Activated CD4-positive, alpha-beta memory T cell treated with anti-CD3 and anti-CD28 coated beads, Interleukin-2, amount 10 ng/mL, durations not matched to agents 7 days and 5 days (primary cell): Measurements from ENCODE around the gene CRNKL1. TPM values are rescaled to one million over a fixed set of nuclear protein-coding genes. Genes with fewer than 3 reads are reported as not detected.
A peak's percentile ranks its signal among the peaks of the same experiment; 100 is the strongest.

Experiments
- CTCF ChIA-PET: fragments of 350-600 bp; sonication (Branson Sonifier 250); formaldehyde crosslinking; loops from one replicate; lab custom pipeline; 2021; ENCODE audit warnings: antibody characterized with exemption, inconsistent platforms; lab: Charles Lee
- POLR2A ChIA-PET: fragments of 350-600 bp; sonication (Branson Sonifier 250); formaldehyde crosslinking; loops from one replicate; lab custom pipeline; 2021; ENCODE audit warnings: antibody characterized with exemption; lab: Charles Lee
- DNase-seq: peaks from one replicate; pipeline ENCODE4 v3.0.0-alpha.2; 2020
- H3K27ac Mint-ChIP-seq: one replicate; pipeline ENCODE4 v1.8.0; 2021; ENCODE audit warnings: mild to moderate bottlenecking, mixed read lengths
- H3K27me3 Mint-ChIP-seq: one replicate; pipeline ENCODE4 v1.8.0; 2021; ENCODE audit warnings: mixed read lengths
- H3K36me3 Mint-ChIP-seq: one replicate; pipeline ENCODE4 v1.8.0; 2021; ENCODE audit warnings: low read depth, mixed read lengths
- H3K4me1 Mint-ChIP-seq: one replicate; pipeline ENCODE4 v1.8.0; 2021; ENCODE audit warnings: mixed read lengths
- H3K4me3 Mint-ChIP-seq: one replicate; pipeline ENCODE4 v1.8.0; 2021; ENCODE audit warnings: mild to moderate bottlenecking, mixed read lengths
- H3K9me3 Mint-ChIP-seq: one replicate; pipeline ENCODE4 v1.8.0; 2021; ENCODE audit warnings: mixed read lengths
- total RNA-seq, 2 experiments: library from RNA; stranded (reverse); gene quantifications; one replicate each; pipeline ENCODE4 v1.2.3, GENCODE V29; 2021

CRNKL1 gene
- total RNA-seq, 2 experiments from 2014 or later: 20.4 to 21.8 TPM

- Mint-ChIP-seq H3K4me1 (peaks cover 2% of the 10 kb centered on the region), H3K27ac (no peak overlapping the region), H3K9me3 (no peaks in the 10 kb centered on the region), H3K36me3 (no peaks in the 10 kb centered on the region), H3K27me3 (peaks cover 34% of the 10 kb centered on the region), H3K4me3 (no peak overlapping the region)
- ChIA-PET POLR2A (no interaction called here), CTCF (no interaction called here)
- no peak for DNase-seq
These were observed 27.0 kb upstream of the CRNKL1 start for GRCh38 chr20:20079102-20079784.

GRCh38 chr20:20078041-20078440 is 25.8 kb upstream of the CRNKL1 start:
- H3K27ac Mint-ChIP-seq: no peak overlapping the region
- H3K27me3 Mint-ChIP-seq: peaks cover 31% of the 10 kb centered on the region
- H3K4me3 Mint-ChIP-seq: no peak overlapping the region
- POLR2A ChIA-PET: no interaction called here
- no peaks in the 10 kb centered on the region for H3K4me1 Mint-ChIP-seq
- CTCF ChIA-PET: no interaction called here
- no peak for DNase-seq
- H3K36me3 Mint-ChIP-seq: no peaks in the 10 kb centered on the region
- H3K9me3 Mint-ChIP-seq: no peaks in the 10 kb centered on the region

- no peaks in the 10 kb centered on the region for H3K36me3 Mint-ChIP-seq
- no peak for DNase-seq
- H3K27ac Mint-ChIP-seq: no peak overlapping the region
- H3K4me3 Mint-ChIP-seq: no peak overlapping the region
- H3K4me1 Mint-ChIP-seq: no peaks in the 10 kb centered on the region
- no peaks in the 10 kb centered on the region for H3K9me3 Mint-ChIP-seq
- CTCF ChIA-PET: no interaction called here
- POLR2A ChIA-PET: interaction anchor here (0.5 kb wide), 1 partner anchor 511 kb away, joined by 3 read pairs; no protein-coding TSS in a partner anchor
- peaks cover 20% of the 10 kb centered on the region for H3K27me3 Mint-ChIP-seq
These were observed 24.2 kb upstream of the CRNKL1 start for GRCh38 chr20:20076297-20077065.

- Mint-ChIP-seq H3K36me3 (no peaks in the 10 kb centered on the region), H3K9me3 (no peaks in the 10 kb centered on the region), H3K27ac (no peak overlapping the region), H3K4me1 (no peaks in the 10 kb centered on the region), H3K27me3 (peaks cover 19% of the 10 kb centered on the region), H3K4me3 (no peak overlapping the region)
- ChIA-PET POLR2A (no interaction called here), CTCF (no interaction called here)
- DNase-seq: no peak
These were observed 22.8 kb upstream of the CRNKL1 start for GRCh38 chr20:20075032-20075431.

GRCh38 chr20:20073801-20074371 is 21.6 kb upstream of the CRNKL1 start:
- no peak for DNase-seq
- no peaks in the 10 kb centered on the region for H3K36me3 Mint-ChIP-seq
- no peak overlapping the region for H3K4me3 Mint-ChIP-seq
- POLR2A ChIA-PET: no interaction called here
- no peaks in the 10 kb centered on the region for H3K9me3 Mint-ChIP-seq
- H3K27ac Mint-ChIP-seq: no peak overlapping the region
- CTCF ChIA-PET: no interaction called here
- H3K27me3 Mint-ChIP-seq: peaks cover 14% of the 10 kb centered on the region
- H3K4me1 Mint-ChIP-seq: no peaks in the 10 kb centered on the region

- Mint-ChIP-seq H3K4me3 (no peak overlapping the region), H3K36me3 (no peaks in the 10 kb centered on the region), H3K27ac (no peak overlapping the region), H3K9me3 (no peaks in the 10 kb centered on the region), H3K27me3 (no peaks in the 10 kb centered on the region), H3K4me1 (no peaks in the 10 kb centered on the region)
- ChIA-PET POLR2A (no interaction called here), CTCF (interaction anchor here (0.5 kb wide), 1 partner anchor 67 kb away, joined by 3 read pairs; no protein-coding TSS in a partner anchor)
- no peak for DNase-seq
These were observed 18.8 kb upstream of the CRNKL1 start for GRCh38 chr20:20070871-20071726.

- DNase-seq: no peak
- no peaks in the 10 kb centered on the region for H3K9me3 Mint-ChIP-seq
- no peaks in the 10 kb centered on the region for H3K36me3 Mint-ChIP-seq
- no peaks in the 10 kb centered on the region for H3K4me1 Mint-ChIP-seq
- ChIA-PET CTCF (no interaction called here), POLR2A (no interaction called here)
- H3K27me3 Mint-ChIP-seq: peaks cover 25% of the 10 kb centered on the region
- H3K27ac Mint-ChIP-seq: no peak overlapping the region
- H3K4me3 Mint-ChIP-seq: no peak overlapping the region
These were observed 13.1 kb upstream of the CRNKL1 start for GRCh38 chr20:20065361-20065760.

GRCh38 chr20:20063941-20064702 is 11.9 kb upstream of the CRNKL1 start:
- Mint-ChIP-seq H3K4me3 (no peak overlapping the region), H3K36me3 (no peaks in the 10 kb centered on the region), H3K9me3 (no peaks in the 10 kb centered on the region), H3K27ac (no peak overlapping the region), H3K4me1 (no peaks in the 10 kb centered on the region), H3K27me3 (peaks cover 30% of the 10 kb centered on the region)
- ChIA-PET POLR2A (interaction anchor here (1.8 kb wide), 1 partner anchor 12 kb away, joined by 5 read pairs; the partner anchor contains the start of genes CFAP61 and CRNKL1), CTCF (no interaction called here)
- no peak for DNase-seq

GRCh38 chr20:20060234-20060998 is 8.2 kb upstream of the CRNKL1 start:
- H3K4me1 Mint-ChIP-seq: no peaks in the 10 kb centered on the region
- no peak for DNase-seq
- H3K36me3 Mint-ChIP-seq: no peaks in the 10 kb centered on the region
- no peak overlapping the region for H3K27ac Mint-ChIP-seq
- POLR2A ChIA-PET: no interaction called here
- H3K9me3 Mint-ChIP-seq: no peaks in the 10 kb centered on the region
- CTCF ChIA-PET: no interaction called here
- H3K27me3 Mint-ChIP-seq: peaks cover 30% of the 10 kb centered on the region
- no peak overlapping the region for H3K4me3 Mint-ChIP-seq

- H3K36me3 Mint-ChIP-seq: peaks cover 39% of the 10 kb centered on the region
- ChIA-PET POLR2A (interaction anchor here (0.6 to 3.8 kb wide), 9 partner anchors 9 to 1764 kb away, joined by 3 to 43 read pairs (median 9); partner anchors contain the start of genes NAA20 and SEC23B), CTCF (interaction anchor here (1.0 to 2.5 kb wide), 4 partner anchors 10 to 542 kb away, joined by 3 to 33 read pairs (median 5); partner anchors contain the start of gene NAA20)
- peak overlapping the region; percentile 90 for H3K27ac Mint-ChIP-seq
- peaks cover 21% of the 10 kb centered on the region for H3K4me1 Mint-ChIP-seq
- H3K4me3 Mint-ChIP-seq: peak overlapping the region; percentile 92
- peaks cover 5% of the 10 kb centered on the region for H3K27me3 Mint-ChIP-seq
- H3K9me3 Mint-ChIP-seq: no peaks in the 10 kb centered on the region
- no peak for DNase-seq
These were observed 546 bp downstream of the CRNKL1 start for GRCh38 chr20:20051767-20052073.

GRCh38 chr20:20039752-20040387 is 12.4 kb downstream of the CRNKL1 start:
- no peak for DNase-seq
- H3K9me3 Mint-ChIP-seq: no peaks in the 10 kb centered on the region
- ChIA-PET CTCF (no interaction called here), POLR2A (no interaction called here)
- H3K4me1 Mint-ChIP-seq: no peaks in the 10 kb centered on the region
- H3K27me3 Mint-ChIP-seq: no peaks in the 10 kb centered on the region
- no peak overlapping the region for H3K27ac Mint-ChIP-seq
- no peak overlapping the region for H3K4me3 Mint-ChIP-seq
- H3K36me3 Mint-ChIP-seq: peaks cover 73% of the 10 kb centered on the region
